CD4-positive, alpha-beta memory T cell (primary cell): ENCODE measurements around the gene LHFPL3. TPM values are rescaled to one million over a fixed set of nuclear protein-coding genes. Genes with fewer than 3 reads are reported as not detected.

Experiments
- CTCF ChIA-PET: fragments of 350-600 bp; sonication (Branson Sonifier 250); formaldehyde crosslinking; loops from one replicate; lab custom pipeline; 2021; ENCODE audit warnings: inconsistent platforms; ENCODE audit not compliant: partially characterized antibody; lab: Charles Lee
- POLR2A ChIA-PET: fragments of 350-600 bp; sonication (Branson Sonifier 250); formaldehyde crosslinking; loops from one replicate; lab custom pipeline; 2021; ENCODE audit not compliant: partially characterized antibody; lab: Charles Lee
- DNase-seq, 5 donors: peaks; one replicate each; pipeline versions ENCODE4 v3.0.0 to v3.0.0-alpha.2; 2020 to 2022; ENCODE audit warnings: mixed read lengths in 1 of 5
- H3K27ac ChIP-seq: one replicate; pipeline ENCODE4 v1.7.0; 2013; ENCODE audit warnings: low read depth, low read length
- H3K27me3 ChIP-seq: 2 replicates; pipeline ENCODE4 v1.7.0; 2013; ENCODE audit warnings: mild to moderate bottlenecking, low read length, moderate library complexity; ENCODE audit not compliant: insufficient read depth
- H3K36me3 ChIP-seq: 2 replicates; pipeline ENCODE4 v1.7.0; 2013; ENCODE audit warnings: mild to moderate bottlenecking, low read length, moderate library complexity; ENCODE audit not compliant: insufficient read depth
- H3K4me1 ChIP-seq: 2 replicates; pipeline ENCODE4 v1.7.0; 2013; ENCODE audit warnings: mild to moderate bottlenecking, low read length, moderate library complexity; ENCODE audit not compliant: insufficient read depth
- H3K4me3 ChIP-seq, 2 donors: one replicate each; pipeline ENCODE4 v1.7.0; 2013; ENCODE audit warnings: low read length in 2 of 2, mild to moderate bottlenecking in 1 of 2
- H3K9me3 ChIP-seq, 2 donors: one replicate each; pipeline ENCODE4 v1.7.0; 2013; ENCODE audit warnings: low read length in 2 of 2, control low read depth in 1 of 2; ENCODE audit not compliant: control insufficient read depth in 1 of 2
- H3K27ac Mint-ChIP-seq, 7 donors: one replicate each; pipeline ENCODE4 v1.8.0; 2020 to 2021; ENCODE audit warnings: mixed read lengths in 7 of 7, mild to moderate bottlenecking in 6 of 7, inconsistent platforms in 3 of 7, moderate library complexity in 3 of 7
- H3K27me3 Mint-ChIP-seq, 2 donors: one replicate each; pipeline ENCODE4 v1.8.0; 2020 to 2021; ENCODE audit warnings: mixed read lengths in 2 of 2
- H3K36me3 Mint-ChIP-seq, 2 donors: one replicate each; pipeline ENCODE4 v1.8.0; 2020 to 2021; ENCODE audit warnings: mixed read lengths in 2 of 2, inconsistent platforms in 1 of 2, mild to moderate bottlenecking in 1 of 2
- H3K4me1 Mint-ChIP-seq, 4 donors: one replicate each; pipeline ENCODE4 v1.8.0; 2020 to 2021; ENCODE audit warnings: mixed read lengths in 4 of 4, mild to moderate bottlenecking in 1 of 4
- H3K4me3 Mint-ChIP-seq, 8 donors: one replicate each; pipeline ENCODE4 v1.8.0; 2020 to 2021; ENCODE audit warnings: mixed read lengths in 8 of 8, mild to moderate bottlenecking in 7 of 8, moderate library complexity in 6 of 8, inconsistent platforms in 3 of 8
- H3K9me3 Mint-ChIP-seq, 8 donors: one replicate each; pipeline ENCODE4 v1.8.0; 2020 to 2021; ENCODE audit warnings: mixed read lengths in 8 of 8, mild to moderate bottlenecking in 5 of 8, inconsistent platforms in 3 of 8, moderate library complexity in 1 of 8
- intact Hi-C: fragments of 100-400 bp; cut with micrococcal nuclease; formaldehyde crosslinking; loops from one replicate; pipeline ENCODE4 v1.15.1; 2023
- polyA plus RNA-seq, 2 donors: library from polyadenylated mRNA; unstranded; fragments of 300-500 nt; fragmentation: Illumina TruSeq; gene quantifications; one replicate each; pipeline ENCODE4 v1.2.3, GENCODE V29; 2021
- total RNA-seq, 2 experiments: library from RNA; stranded (reverse); gene quantifications; one replicate each; pipeline ENCODE4 v1.2.3, GENCODE V29; 2021

Gene LHFPL3
- total and polyA plus RNA-seq, 4 experiments from 2014 or later: not detected

DNA sequence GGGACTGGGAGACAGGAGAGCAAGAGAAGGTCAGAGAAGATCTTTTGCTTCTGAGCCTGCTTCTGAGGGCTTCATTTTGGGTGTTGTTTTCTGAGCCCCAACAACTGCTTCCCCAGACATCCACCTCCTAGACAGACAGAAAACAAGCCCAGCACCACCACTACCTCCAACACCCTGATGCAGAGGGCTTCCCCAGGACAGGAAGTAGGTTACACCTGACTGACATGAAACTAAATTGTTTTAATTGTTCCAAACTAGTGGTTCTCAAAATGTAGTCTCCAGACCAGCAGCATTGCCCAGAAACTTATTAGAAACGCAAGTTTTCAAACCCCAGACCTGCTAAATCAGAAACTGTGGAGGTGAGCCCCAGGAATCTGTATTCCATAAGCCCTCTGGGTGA lies 522.0 kb downstream of the LHFPL3 start:
- no peaks in the 10 kb centered on the region for H3K4me1 Mint-ChIP-seq
- no peak overlapping the region for H3K27ac Mint-ChIP-seq
- Histone ChIP-seq H3K4me3 (no peak overlapping the region), H3K4me1 (no peaks in the 10 kb centered on the region), H3K36me3 (no peaks in the 10 kb centered on the region), H3K27me3 (no peaks in the 10 kb centered on the region), H3K9me3 (no peaks in the 10 kb centered on the region), H3K27ac (no peak overlapping the region)
- DNase-seq: no peak
- no peaks in the 10 kb centered on the region for H3K9me3 Mint-ChIP-seq
- H3K27me3 Mint-ChIP-seq: peaks cover 8 to 15% of the 10 kb centered on the region in 2 donors
- no peaks in the 10 kb centered on the region for H3K36me3 Mint-ChIP-seq
- CTCF ChIA-PET: no interaction called here
- intact Hi-C loops: no loop called here
- POLR2A ChIA-PET: no interaction called here
- H3K4me3 Mint-ChIP-seq: no peak overlapping the region

- H3K36me3 ChIP-seq: no peaks in the 10 kb centered on the region
- Mint-ChIP-seq H3K36me3 (no peaks in the 10 kb centered on the region), H3K4me3 (no peak overlapping the region), H3K9me3 (no peaks in the 10 kb centered on the region), H3K4me1 (no peaks in the 10 kb centered on the region), H3K27me3 (peaks cover 1 to 8% of the 10 kb centered on the region in 2 donors), H3K27ac (no peak overlapping the region)
- DNase-seq: no peak
- POLR2A ChIA-PET: no interaction called here
- H3K27me3 ChIP-seq: no peaks in the 10 kb centered on the region
- H3K4me1 ChIP-seq: no peaks in the 10 kb centered on the region
- CTCF ChIA-PET: interaction anchor here (0.9 to 1.5 kb wide), 3 partner anchors 8 to 32 kb away, joined by 3 to 4 read pairs (median 3); no protein-coding TSS in a partner anchor
- H3K4me3 ChIP-seq: no peak overlapping the region
- H3K27ac ChIP-seq: no peak overlapping the region
- no peaks in the 10 kb centered on the region for H3K9me3 ChIP-seq
- intact Hi-C loops: no loop called here
Observed at GRCh38 chr7:104851268-104851667, 522.9 kb downstream of the LHFPL3 start.

DNA sequence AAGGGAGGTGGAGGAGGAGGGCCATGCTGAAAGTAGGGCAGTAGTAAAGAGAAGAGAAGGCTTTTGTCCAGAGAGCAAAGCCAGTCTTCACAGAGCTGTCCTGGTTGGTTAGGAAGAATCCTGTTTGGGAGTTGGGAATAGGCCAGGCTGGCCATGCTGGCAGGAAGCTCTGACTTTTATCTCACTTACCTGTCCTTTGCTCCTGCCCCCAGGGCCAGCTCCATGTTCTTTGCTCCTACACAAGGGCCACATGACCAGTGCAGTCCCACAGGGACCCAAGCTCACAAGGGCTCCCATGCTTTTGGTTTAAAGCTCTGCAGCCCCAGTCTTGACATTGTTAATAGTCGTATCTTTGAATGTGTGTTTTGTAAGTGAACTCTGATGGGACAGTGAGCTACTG lies 524.0 kb downstream of the LHFPL3 start:
- Histone ChIP-seq H3K4me1 (peaks cover 1% of the 10 kb centered on the region), H3K27ac (no peak overlapping the region), H3K36me3 (no peaks in the 10 kb centered on the region), H3K4me3 (no peak overlapping the region), H3K27me3 (no peaks in the 10 kb centered on the region), H3K9me3 (no peaks in the 10 kb centered on the region)
- ChIA-PET CTCF (interaction anchor here (1.2 to 1.5 kb wide), 3 partner anchors 9 to 621 kb away, joined by 3 to 6 read pairs (median 4); no protein-coding TSS in a partner anchor), POLR2A (no interaction called here)
- H3K4me3 Mint-ChIP-seq: no peak overlapping the region
- intact Hi-C loops: no loop called here
- H3K27me3 Mint-ChIP-seq: peaks cover 0 to 8% of the 10 kb centered on the region in 2 donors
- no peaks in the 10 kb centered on the region for H3K9me3 Mint-ChIP-seq
- peaks cover under 1 to 2% (median under 1%) of the 10 kb centered on the region in 4 donors for H3K4me1 Mint-ChIP-seq
- H3K36me3 Mint-ChIP-seq: no peaks in the 10 kb centered on the region
- peak overlapping the region in 1 of 7 donors; percentile 33 for H3K27ac Mint-ChIP-seq
- no peak for DNase-seq

- H3K4me1 ChIP-seq: peaks cover 13% of the 10 kb centered on the region
- intact Hi-C loops: no loop called here
- H3K36me3 ChIP-seq: no peaks in the 10 kb centered on the region
- Mint-ChIP-seq H3K9me3 (no peaks in the 10 kb centered on the region), H3K27me3 (peaks cover 0 to 4% of the 10 kb centered on the region in 2 donors), H3K4me1 (peaks cover 12 to 15% (median 14%) of the 10 kb centered on the region in 4 donors), H3K36me3 (no peaks in the 10 kb centered on the region), H3K27ac (no peak overlapping the region), H3K4me3 (no peak overlapping the region)
- POLR2A ChIA-PET: no interaction called here
- H3K27ac ChIP-seq: no peak overlapping the region
- H3K4me3 ChIP-seq: no peak overlapping the region
- CTCF ChIA-PET: interaction anchor here (1.4 to 2.0 kb wide), 2 partner anchors 27 to 624 kb away, joined by 3 to 9 read pairs; no protein-coding TSS in a partner anchor
- H3K27me3 ChIP-seq: no peaks in the 10 kb centered on the region
- DNase-seq: no peak
- H3K9me3 ChIP-seq: no peaks in the 10 kb centered on the region
Observed at GRCh38 chr7:104855861-104856260, 527.5 kb downstream of the LHFPL3 start.

DNA sequence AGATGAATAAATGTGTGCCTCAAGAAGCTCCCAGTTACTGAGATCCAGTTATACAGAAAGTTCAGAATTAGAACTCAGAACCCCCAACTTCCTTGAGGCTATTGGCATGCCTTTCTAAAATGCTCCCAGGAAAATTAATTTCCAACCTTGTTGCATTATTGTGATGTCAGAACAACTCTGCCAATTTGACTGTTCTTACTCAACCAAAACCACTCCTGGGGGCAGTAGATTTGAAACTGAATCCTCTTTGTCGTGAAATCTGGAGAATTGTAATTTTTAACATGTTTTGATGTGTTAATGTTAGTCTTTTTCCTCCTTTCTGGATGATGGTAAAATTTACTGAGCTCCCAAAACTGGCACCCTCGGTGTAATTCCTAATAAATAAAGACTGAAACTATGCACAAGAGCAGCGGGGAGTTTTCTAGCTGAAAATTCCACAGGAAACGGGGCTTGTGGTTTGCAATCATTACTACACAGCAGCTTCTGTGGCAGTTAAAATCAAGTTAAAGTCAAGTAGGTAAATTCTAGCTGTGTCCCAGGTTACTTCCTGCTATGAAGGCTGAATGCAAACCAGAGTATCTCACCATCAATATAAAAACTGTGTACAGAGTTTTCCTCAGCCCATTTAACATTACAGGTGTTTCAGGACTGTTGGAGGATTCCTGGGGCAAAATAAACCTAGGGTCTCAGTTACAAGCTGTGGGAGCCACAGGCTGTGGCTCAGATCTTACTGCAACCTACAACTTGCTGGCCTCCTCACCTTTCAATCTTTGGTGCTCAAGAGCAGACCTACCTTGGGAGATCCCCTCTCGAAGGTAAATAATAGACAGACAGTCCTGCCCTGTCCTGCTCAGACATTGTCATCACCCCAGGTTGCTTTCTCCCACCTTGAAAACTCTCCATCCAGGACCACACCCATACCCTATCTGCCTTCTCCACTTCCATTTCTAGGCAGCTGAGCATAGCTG lies 529.3 kb downstream of the LHFPL3 start:
- no peaks in the 10 kb centered on the region for H3K36me3 ChIP-seq
- no peak overlapping the region for H3K4me3 ChIP-seq
- peak overlapping the region in 4 of 8 donors; percentile 24 to 66 (median 40) for H3K4me3 Mint-ChIP-seq
- no peaks in the 10 kb centered on the region for H3K9me3 Mint-ChIP-seq
- no peaks in the 10 kb centered on the region for H3K36me3 Mint-ChIP-seq
- H3K27me3 ChIP-seq: no peaks in the 10 kb centered on the region
- ChIA-PET POLR2A (no interaction called here), CTCF (interaction anchor here (0.9 to 1.9 kb wide), 3 partner anchors 10 to 26 kb away, joined by 3 to 15 read pairs (median 5); no protein-coding TSS in a partner anchor)
- intact Hi-C loops: no loop called here
- peaks cover 12 to 15% (median 14%) of the 10 kb centered on the region in 4 donors for H3K4me1 Mint-ChIP-seq
- peaks cover 13% of the 10 kb centered on the region for H3K4me1 ChIP-seq
- peak overlapping the region in 4 of 7 donors; percentile 32 to 61 (median 40) for H3K27ac Mint-ChIP-seq
- DNase-seq: peak in 2 of 5 donors; percentile 3 to 5
- peaks cover under 1 to 3% of the 10 kb centered on the region in 2 donors for H3K27me3 Mint-ChIP-seq
- H3K27ac ChIP-seq: no peak overlapping the region
- no peaks in the 10 kb centered on the region for H3K9me3 ChIP-seq

- POLR2A ChIA-PET: no interaction called here
- no peak overlapping the region for H3K4me3 ChIP-seq
- H3K9me3 ChIP-seq: no peaks in the 10 kb centered on the region
- CTCF ChIA-PET: interaction anchor here (1.2 to 4.6 kb wide), 2 partner anchors 12 to 24 kb away, joined by 6 to 35 read pairs; no protein-coding TSS in a partner anchor
- H3K27me3 ChIP-seq: no peaks in the 10 kb centered on the region
- intact Hi-C loops: no loop called here
- Mint-ChIP-seq H3K4me3 (no peak overlapping the region), H3K27me3 (peaks cover 4 to 7% of the 10 kb centered on the region in 2 donors), H3K4me1 (peaks cover 12 to 15% (median 14%) of the 10 kb centered on the region in 4 donors), H3K27ac (no peak overlapping the region), H3K9me3 (peaks cover 0 to 8% (median 5%) of the 10 kb centered on the region in 8 donors), H3K36me3 (no peaks in the 10 kb centered on the region)
- H3K4me1 ChIP-seq: peaks cover 13% of the 10 kb centered on the region
- DNase-seq: no peak
- no peaks in the 10 kb centered on the region for H3K36me3 ChIP-seq
- H3K27ac ChIP-seq: no peak overlapping the region
Observed at GRCh38 chr7:104859754-104860426, 531.5 kb downstream of the LHFPL3 start.
